Tibial nerve (tissue), 4 donors: ENCODE results near the gene FBF1.

Experiments
- EP300 ChIP-seq, 2 donors: sonication (generic); formaldehyde crosslinking; IDR thresholded peaks; one replicate each; pipeline ENCODE4 v1.6.1; 2017; ENCODE audit warnings: antibody characterized with exemption in 2 of 2, mild to moderate bottlenecking in 1 of 2
- POLR2A ChIP-seq, 2 donors: fragments of 450-650 bp; IDR thresholded peaks; one replicate each; pipeline ENCODE4 v1.6.1; 2017; ENCODE audit warnings: antibody characterized with exemption in 2 of 2, mild to moderate bottlenecking in 2 of 2, moderate library complexity in 2 of 2
- TF ChIP-seq, protein P1 (sequence below), 5 experiments: fragments of 200-600 bp in 3 of 5; fragments of 450-650 bp in 2 of 5; sonication (generic) in 3 of 5; IDR thresholded peaks; one replicate each; pipeline ENCODE4 v1.5.1; 2016 to 2019; ENCODE audit warnings: antibody characterized with exemption in 5 of 5, mild to moderate bottlenecking in 3 of 5, moderate library complexity in 2 of 5

DNA sequence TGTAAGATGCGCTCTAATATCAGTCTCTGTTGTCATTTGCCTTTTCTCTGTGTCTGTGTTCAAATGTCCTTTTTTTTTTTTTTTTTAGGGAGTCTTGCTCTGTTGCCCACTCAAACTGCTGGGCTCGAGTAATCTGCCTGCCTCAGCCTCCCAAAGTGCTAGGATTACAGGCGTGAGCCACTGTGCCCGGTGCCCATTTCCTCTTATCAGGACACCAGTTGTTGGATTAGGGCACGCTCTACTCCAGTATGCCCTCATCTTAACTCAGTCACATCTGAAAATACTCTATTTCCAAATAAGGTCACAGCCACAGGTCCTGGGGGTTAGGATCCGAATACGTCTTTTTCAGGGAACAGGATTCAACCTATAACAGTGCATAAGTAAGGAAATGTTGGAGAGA, 60.6 kb downstream of the FBF1 start:
- TF ChIP-seq POLR2A (IDR thresholded peaks at IDR 0.05): no peak
- TF ChIP-seq, protein P1, sequence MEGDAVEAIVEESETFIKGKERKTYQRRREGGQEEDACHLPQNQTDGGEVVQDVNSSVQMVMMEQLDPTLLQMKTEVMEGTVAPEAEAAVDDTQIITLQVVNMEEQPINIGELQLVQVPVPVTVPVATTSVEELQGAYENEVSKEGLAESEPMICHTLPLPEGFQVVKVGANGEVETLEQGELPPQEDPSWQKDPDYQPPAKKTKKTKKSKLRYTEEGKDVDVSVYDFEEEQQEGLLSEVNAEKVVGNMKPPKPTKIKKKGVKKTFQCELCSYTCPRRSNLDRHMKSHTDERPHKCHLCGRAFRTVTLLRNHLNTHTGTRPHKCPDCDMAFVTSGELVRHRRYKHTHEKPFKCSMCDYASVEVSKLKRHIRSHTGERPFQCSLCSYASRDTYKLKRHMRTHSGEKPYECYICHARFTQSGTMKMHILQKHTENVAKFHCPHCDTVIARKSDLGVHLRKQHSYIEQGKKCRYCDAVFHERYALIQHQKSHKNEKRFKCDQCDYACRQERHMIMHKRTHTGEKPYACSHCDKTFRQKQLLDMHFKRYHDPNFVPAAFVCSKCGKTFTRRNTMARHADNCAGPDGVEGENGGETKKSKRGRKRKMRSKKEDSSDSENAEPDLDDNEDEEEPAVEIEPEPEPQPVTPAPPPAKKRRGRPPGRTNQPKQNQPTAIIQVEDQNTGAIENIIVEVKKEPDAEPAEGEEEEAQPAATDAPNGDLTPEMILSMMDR (IDR thresholded peaks at IDR 0.05): no peak
- no peak for TF ChIP-seq EP300 (IDR thresholded peaks at IDR 0.05)
